ENCODE results near the gene MON1A. TPM values are rescaled to one million over a fixed set of nuclear protein-coding genes. Genes with fewer than 3 reads are reported as not detected.

The MON1A gene
- total RNA-seq, 4 donors from 2014 or later: 1.0 to 9.3 (median 5.2) TPM

DNA sequence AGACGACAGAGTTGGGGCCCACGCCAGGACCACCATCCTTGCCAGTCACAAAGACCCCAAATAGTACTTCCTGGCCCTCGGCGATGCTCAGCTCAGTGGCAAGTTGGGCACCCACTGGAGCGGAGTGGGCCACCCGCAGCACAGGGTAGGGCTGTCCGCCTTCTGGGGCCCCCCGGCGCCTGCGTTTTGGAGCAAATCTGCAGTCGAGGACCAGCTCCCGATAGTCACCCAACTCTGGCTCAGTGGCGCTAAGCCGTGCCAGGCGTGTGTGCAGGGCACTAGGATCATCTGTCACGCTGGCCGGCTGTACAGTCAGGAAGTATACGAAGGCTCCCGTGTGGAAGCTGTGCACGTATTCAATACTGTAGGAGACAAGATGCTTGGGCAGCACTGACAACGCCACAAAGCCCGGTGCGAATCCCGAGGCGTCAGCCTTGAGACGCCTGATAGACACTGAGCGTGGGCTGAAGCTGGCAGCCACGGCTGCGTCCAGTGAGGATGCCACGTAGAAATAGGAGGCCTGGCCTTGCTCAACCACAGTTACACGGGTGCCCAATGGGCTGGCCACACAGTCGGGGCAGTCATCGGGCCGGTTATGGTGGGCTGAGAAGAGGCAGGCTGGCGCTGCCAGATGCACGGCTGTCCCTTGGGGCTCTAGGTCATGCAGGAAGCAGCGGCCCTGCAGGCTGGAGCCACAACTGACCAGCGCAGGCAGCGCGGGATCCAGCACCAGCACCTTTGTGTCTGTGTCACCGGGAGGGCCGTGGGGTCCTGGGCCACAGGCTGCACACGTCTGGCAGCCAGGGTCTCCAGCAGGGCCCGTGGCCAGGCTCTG, 26.9 kb downstream of the MON1A start:
- Histone ChIP-seq H3K27me3 (no peaks in the 10 kb centered on the region), H3K4me1 (no peaks in the 10 kb centered on the region), H3K4me3 (no peak overlapping the region), H3K9me3 (no peaks in the 10 kb centered on the region), H3K36me3 (no peaks in the 10 kb centered on the region), H3K27ac (no peak overlapping the region)
- intact Hi-C loops (cut with DNase I; ENCODE audit: low total_unique reads): no loop called here
- no peak for DNase-seq
- TF ChIP-seq, protein P1, sequence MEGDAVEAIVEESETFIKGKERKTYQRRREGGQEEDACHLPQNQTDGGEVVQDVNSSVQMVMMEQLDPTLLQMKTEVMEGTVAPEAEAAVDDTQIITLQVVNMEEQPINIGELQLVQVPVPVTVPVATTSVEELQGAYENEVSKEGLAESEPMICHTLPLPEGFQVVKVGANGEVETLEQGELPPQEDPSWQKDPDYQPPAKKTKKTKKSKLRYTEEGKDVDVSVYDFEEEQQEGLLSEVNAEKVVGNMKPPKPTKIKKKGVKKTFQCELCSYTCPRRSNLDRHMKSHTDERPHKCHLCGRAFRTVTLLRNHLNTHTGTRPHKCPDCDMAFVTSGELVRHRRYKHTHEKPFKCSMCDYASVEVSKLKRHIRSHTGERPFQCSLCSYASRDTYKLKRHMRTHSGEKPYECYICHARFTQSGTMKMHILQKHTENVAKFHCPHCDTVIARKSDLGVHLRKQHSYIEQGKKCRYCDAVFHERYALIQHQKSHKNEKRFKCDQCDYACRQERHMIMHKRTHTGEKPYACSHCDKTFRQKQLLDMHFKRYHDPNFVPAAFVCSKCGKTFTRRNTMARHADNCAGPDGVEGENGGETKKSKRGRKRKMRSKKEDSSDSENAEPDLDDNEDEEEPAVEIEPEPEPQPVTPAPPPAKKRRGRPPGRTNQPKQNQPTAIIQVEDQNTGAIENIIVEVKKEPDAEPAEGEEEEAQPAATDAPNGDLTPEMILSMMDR (IDR thresholded peaks at IDR 0.05): no peak
- TF ChIP-seq POLR2A (IDR thresholded peaks at IDR 0.05): no peak

DNA sequence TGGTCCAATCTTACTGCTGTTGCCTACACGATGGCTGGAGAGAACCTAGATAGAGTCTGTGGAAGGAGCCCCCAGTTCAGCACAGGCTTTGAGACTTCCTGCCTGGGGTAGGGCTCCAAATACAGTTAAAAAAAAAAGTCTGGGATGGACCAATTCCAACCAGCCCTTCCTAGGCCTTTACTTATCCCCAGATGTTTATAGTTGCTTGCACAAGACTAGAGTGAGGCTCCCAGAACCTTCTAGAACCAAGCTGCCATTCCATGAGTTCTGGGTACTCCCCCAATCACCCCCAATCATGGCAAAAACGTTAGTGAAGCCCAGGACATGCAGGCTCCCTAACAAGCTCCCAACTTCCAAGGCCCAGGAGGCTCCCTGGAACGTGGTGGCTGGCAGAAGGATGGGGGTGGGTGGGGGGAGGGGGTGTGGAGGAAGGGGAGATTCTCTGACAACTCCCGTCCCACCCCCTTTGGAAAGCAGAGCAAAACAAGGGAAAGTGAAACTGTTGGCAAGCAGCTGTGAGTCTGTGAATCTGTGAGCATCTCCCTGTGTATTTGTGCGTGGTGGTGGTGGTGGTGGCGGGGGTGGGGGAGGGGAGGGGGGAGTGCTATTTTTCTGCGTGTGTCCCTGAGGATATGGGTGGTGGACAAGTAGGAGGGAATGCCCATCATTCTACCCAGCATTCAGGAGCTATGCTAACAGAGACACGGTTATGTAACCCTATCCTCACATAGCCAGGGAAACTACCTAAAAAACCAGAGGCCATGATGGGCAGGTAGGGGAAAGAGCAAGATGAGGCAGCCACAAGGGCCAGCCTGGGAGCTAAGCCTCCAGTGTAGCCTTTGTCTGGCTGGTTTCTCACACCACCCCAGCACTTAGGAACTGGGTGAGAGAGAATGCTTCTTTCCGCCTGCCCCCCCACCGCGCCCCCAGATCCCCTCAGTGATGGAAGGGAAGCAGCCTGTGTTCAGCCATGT, 28.0 kb downstream of the MON1A start:
- DNase-seq: no peak
- Histone ChIP-seq H3K27me3 (no peaks in the 10 kb centered on the region), H3K4me1 (no peaks in the 10 kb centered on the region), H3K9me3 (no peaks in the 10 kb centered on the region), H3K4me3 (no peak overlapping the region), H3K36me3 (no peaks in the 10 kb centered on the region), H3K27ac (no peak overlapping the region)
- no peak for TF ChIP-seq POLR2A (IDR thresholded peaks at IDR 0.05)
- TF ChIP-seq, protein P1 (IDR thresholded peaks at IDR 0.05): no peak
- intact Hi-C loops (cut with DNase I; ENCODE audit: low total_unique reads): no loop called here

DNA sequence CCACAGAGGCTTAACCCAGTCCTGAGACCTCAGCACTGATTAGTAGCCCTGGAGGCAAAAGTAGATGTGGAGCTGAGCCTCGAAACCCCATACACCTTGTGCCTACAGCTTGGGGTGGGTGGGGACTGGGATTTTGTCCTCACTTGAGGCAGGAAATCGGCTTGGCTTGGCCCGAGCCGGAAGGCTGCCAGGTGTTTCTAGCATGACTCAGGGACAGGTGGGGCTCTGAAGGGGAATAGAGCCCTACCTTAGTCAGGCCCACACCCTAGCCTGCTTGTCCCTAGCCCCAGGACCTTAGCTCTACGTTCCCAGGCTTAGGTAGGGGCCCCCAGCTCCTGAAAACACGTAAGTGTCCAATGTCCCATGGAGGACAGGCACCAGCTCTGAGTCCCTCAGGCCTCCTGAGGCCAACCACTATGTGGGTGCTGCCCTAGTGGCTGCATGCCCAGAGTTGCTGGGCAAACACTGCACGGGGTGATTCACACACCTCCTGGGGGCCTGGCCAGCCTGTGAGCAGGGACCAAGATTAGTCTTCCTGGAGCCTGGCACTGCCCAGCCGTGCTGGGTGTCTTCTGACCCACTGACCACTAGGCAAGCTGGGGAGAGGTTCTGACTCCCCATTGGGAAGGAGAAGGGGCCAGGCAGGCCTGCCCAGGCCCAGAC, 29.0 kb downstream of the MON1A start:
- no peak for DNase-seq
- intact Hi-C loops (cut with DNase I; ENCODE audit: low total_unique reads): no loop called here
- no peaks in the 10 kb centered on the region for H3K4me1 ChIP-seq
- H3K36me3 ChIP-seq: no peaks in the 10 kb centered on the region
- TF ChIP-seq, protein P1 (IDR thresholded peaks at IDR 0.05): no peak
- TF ChIP-seq POLR2A (IDR thresholded peaks at IDR 0.05): no peak
- H3K27ac ChIP-seq: no peak overlapping the region
- no peak overlapping the region for H3K4me3 ChIP-seq
- no peaks in the 10 kb centered on the region for H3K9me3 ChIP-seq
- H3K27me3 ChIP-seq: no peaks in the 10 kb centered on the region

DNA sequence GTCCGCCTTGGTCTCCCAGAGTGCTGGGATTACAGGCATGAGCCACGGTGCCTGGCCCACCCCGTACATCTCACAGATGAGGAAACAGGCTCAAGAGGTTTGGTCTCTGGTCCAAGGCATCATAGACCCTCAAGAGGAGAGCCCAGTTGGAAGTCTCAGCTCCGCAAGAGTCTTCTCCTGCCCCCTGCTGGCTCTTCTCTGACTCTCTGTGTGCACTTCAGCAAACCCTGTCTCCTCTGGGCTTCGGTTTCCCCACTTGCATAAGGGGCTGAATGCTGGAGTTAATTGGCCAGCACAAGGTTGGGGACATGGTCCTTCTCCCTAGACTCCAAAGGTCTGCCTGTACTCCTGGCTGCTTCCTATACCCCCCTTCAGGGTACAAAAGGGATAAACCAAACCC, 29.8 kb downstream of the MON1A start:
- Histone ChIP-seq H3K4me1 (no peaks in the 10 kb centered on the region), H3K9me3 (no peaks in the 10 kb centered on the region), H3K27ac (no peak overlapping the region), H3K36me3 (no peaks in the 10 kb centered on the region), H3K27me3 (no peaks in the 10 kb centered on the region), H3K4me3 (no peak overlapping the region)
- intact Hi-C loops (cut with DNase I; ENCODE audit: low total_unique reads): no loop called here
- no peak for DNase-seq
- TF ChIP-seq POLR2A (IDR thresholded peaks at IDR 0.05): no peak
- TF ChIP-seq, protein P1 (IDR thresholded peaks at IDR 0.05): no peak

Data from uterus (tissue), 4 donors.